GM06990 (cell line): ENCODE data around the gene MON1A.
"Not testable (repeated sequence)": the region's sequence is repeated elsewhere in the genome, so short reads cannot be mapped to it uniquely, and the experiment has no call there.

Experiments
- DNase-seq: peaks from one replicate; pipeline ENCODE4 v3.0.0-alpha.2; 2011; ENCODE audit not compliant: insufficient read length; ENCODE audit errors: extremely low read depth
- H3K27me3 ChIP-seq: replicated peaks from 2 replicates; pipeline ENCODE4 v1.6.0; 2011; ENCODE audit warnings: low read length; ENCODE audit not compliant: control insufficient read depth, insufficient read depth
- H3K36me3 ChIP-seq: 2 replicates; pipeline ENCODE4 v1.5.1; 2011; ENCODE audit warnings: low read length; ENCODE audit not compliant: control insufficient read depth, insufficient read depth
- H3K4me3 ChIP-seq: replicated peaks from 2 replicates; pipeline ENCODE4 v1.5.1; 2011; ENCODE audit warnings: low read depth, mild to moderate bottlenecking, control low read depth, low read length
- CTCF ChIP-seq: IDR thresholded peaks from 2 replicates; pipeline ENCODE4 v1.5.1; 2011; ENCODE audit warnings: low read length, control low read depth, mild to moderate bottlenecking, inconsistent platforms; ENCODE audit not compliant: insufficient read depth, poor library complexity, severe bottlenecking

The MON1A gene

GRCh38 chr3:49908373-49909199 is 21.0 kb downstream of the MON1A start:
- H3K27me3 ChIP-seq = no peaks in the 10 kb centered on the region
- no peak for DNase-seq
- no peak for TF ChIP-seq CTCF
- H3K4me3 ChIP-seq = no peak overlapping the region
- H3K36me3 ChIP-seq = peaks cover 16% of the 10 kb centered on the region

GRCh38 chr3:49906073-49906743 is 23.4 kb downstream of the MON1A start:
- peaks cover 11% of the 10 kb centered on the region for H3K36me3 ChIP-seq
- H3K4me3 ChIP-seq = peak overlapping the region; percentile 16; the same call in 1 of the 2 replicates
- peak; percentile 55 for DNase-seq
- peak; percentile 58 for TF ChIP-seq CTCF
- H3K27me3 ChIP-seq = no peaks in the 10 kb centered on the region

- H3K27me3 ChIP-seq, H3K4me3 ChIP-seq, H3K36me3 ChIP-seq, DNase-seq: not testable (repeated sequence)
These were observed 25.2 kb downstream of the MON1A start for GRCh38 chr3:49904448-49904847.

- no peak for TF ChIP-seq CTCF
- Histone ChIP-seq H3K27me3 (no peaks in the 10 kb centered on the region), H3K36me3 (peaks cover 3% of the 10 kb centered on the region; the same call in 1 of the 2 replicates), H3K4me3 (peak within 1 kb of the TSS; percentile 59)
- DNase-seq = peak; percentile 90
These were observed 25.9 kb downstream of the MON1A start, which contains the start of gene MST1R for GRCh38 chr3:49903451-49904424. Gene MST1R, minus strand, starts transcription at chr3:49903873. Its CDS starts 264 bp downstream, at chr3:49903609.

GRCh38 chr3:49902511-49903345 is 26.9 kb downstream of the MON1A start:
- TF ChIP-seq CTCF = no peak
- DNase-seq = no peak
- Histone ChIP-seq H3K27me3 (no peaks in the 10 kb centered on the region), H3K4me3 (no peak overlapping the region), H3K36me3 (no peaks in the 10 kb centered on the region)
